NCI-H82 treated with DMSO at 0.1 percent for 48 hours (cell line): ENCODE results near the gene KDM2A.
"Not testable (repeated sequence)": the region's sequence is repeated elsewhere in the genome, so short reads cannot be mapped to it uniquely, and the experiment has no call there.

Source experiments
- DNase-seq: peaks from one replicate; lab custom pipeline; 2025; ENCODE audit not compliant: unreplicated experiment; lab: John Stamatoyannopoulos, UW

The KDM2A gene

DNA sequence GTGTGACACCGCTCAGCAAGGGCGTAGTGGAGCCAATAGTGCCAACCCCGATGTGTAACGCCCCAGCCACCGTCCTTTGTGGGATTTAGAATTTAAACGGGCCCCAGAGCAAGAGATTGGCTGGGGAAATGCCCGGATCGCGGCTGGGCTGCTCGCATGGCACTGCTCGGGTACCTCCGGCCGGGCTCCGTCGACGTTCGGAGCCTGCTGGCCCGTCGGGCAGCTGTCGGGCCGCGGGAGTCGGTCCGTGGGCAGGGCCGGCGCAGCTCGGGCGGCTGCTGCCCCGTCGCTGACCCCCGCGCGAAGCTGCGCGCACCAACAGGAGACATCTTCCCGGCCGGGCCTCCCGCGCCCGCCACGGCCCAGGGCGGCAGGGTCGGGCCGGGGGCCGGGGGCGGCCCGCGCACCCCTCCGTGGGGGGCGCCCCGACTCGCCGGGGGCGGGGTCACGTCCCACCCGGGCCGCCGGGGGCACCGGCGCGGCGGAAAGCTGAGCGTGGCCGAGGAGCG, 1.3 kb upstream of the KDM2A start:
- no peak for DNase-seq

DNA sequence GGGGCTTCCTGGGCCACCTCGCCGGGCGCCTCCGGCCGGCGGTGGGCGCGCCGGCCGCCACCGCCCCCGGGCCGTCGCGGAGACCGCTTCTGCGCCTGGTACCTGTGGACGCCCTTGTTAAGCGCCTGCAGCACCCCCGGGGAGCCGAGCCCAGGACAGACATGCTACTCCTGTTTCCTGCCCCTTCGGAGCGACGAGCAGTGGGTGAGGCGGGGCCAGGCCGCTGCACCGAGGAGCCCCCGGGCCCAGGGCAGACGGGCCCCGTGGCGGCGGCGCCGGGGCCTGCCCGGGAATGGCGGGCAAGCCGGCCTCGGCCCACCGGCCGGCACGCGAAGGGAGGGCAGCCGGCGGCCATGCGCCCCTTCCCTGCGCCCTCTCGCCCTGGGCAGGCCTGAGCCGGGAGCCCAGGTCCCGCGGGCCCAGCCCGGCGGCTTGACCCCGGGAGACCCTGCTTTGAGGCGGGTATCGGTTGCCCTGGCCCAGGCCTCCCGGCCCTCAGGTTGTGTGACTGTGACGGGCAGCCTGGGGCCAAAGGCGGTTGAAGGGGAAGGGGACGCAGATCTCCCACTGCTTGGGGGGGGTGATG, 789 bp upstream of the KDM2A start:
- no peak for DNase-seq

DNA sequence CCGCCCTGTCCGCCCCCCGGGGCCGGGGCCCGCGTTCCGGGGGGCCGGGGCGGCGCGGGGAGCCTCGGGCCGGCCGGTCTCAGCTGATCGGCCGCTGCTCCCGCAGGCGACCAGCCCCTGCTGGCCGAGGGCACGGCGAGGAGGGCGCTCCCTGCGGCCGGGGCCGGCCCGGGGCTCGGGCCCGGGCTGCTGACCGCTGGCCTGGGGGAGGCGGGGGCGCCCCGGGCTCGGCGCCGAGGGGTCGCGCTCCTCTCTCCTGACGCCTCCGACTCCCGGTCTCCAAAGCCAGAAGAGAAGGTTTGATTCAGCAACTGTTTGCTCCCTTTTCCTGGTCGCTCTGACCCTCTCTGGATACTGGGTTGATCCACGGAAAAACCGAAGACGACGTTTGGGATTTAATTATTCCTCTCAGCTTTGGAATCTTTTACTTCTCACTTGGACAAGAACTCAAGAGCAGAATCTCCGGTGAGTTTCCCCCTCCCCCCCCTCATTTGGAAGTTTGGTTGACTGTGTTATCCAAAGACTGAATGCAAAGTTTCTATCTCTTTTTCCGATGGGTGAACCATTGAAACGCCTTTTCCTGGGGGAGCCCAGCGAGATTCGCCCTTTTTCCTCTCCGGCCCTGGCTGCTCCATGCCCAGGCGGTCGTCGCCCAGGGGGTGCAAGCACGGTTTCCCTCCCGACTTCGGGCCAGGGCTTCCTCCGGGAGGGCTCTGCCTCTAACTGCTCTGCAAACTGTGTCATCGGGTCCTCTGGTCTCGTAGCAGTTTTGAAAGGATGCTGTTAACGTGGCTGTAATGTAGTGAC, 725 bp downstream of the KDM2A start:
- DNase-seq, result no peak

DNA sequence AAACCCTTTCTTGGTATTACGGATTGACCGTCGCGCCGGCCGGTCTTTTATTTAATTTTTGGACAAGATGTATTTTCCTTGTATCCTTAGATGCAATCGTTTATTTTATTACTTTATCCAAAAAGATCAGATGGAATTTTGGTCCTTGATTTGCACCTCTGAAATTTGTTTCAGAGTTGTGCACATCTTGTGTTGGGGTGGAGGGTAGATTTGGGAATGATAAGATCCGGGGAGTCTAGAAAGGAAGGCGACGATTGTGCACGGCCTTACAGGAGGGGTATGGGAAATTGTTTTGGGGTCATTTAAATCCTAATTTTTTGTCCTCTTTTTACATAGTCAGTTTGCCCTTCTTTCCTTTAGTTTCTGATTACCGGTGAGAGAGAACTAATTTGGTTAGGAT, 1.4 kb downstream of the KDM2A start:
- DNase-seq, result no peak

DNA sequence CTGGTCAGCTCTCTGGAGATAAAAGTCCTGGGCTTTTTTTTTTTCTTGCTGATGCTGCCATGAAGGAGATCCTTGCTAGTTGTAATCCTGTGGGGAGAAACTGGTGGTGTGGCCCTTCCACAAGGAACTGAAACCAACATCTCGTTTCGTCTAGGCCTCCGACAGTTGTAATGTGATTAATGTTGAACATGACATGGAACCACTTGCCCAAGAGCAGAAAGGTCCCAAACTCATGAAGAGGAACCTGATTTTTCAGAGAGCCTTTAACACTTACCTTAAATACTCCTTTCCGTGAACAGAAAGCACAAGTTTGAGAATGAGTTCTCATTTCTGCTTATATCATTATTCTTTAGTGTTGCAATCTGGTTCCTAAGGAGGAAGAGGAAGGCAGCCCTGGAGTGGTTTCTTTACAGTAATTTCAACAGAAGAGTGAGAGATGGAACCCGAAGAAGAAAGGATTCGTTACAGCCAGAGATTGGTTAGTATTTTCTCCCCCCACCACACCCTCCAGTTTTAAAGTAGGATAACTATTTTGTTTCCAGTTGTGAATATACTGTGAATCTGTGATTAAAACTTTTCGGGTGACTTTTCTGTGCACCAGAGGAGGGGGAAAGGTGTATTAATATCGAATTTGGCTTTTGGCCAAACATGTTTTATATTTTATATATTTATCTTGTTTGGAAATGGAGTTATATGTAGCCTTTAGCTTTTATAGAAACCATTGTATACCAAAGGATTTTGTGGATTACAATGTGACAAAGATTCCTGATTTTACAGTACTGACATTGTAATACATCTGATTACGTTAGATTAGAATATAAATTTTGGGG, 2.0 kb downstream of the KDM2A start:
- DNase-seq, result no peak

DNA sequence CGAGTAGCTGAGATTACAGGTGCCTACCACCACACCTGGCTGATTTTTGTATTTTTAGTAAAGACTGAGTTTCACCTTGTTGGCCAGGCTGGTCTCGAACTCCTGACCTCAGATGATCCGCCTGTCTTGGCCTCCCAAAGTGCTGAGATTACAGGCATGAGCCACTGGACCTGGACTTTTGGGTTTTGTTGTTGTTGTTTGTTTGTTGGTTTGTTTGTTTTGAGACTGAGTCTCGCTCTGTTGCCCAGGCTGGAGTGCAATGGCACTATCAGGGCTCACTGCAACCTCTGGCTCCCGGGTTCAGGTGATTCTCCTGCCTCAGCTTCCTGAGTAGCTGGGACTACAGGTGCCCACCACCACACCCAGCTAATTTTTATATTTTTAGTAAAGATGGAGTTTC, 4.7 kb downstream of the KDM2A start:
- not testable (repeated sequence) for DNase-seq

DNA sequence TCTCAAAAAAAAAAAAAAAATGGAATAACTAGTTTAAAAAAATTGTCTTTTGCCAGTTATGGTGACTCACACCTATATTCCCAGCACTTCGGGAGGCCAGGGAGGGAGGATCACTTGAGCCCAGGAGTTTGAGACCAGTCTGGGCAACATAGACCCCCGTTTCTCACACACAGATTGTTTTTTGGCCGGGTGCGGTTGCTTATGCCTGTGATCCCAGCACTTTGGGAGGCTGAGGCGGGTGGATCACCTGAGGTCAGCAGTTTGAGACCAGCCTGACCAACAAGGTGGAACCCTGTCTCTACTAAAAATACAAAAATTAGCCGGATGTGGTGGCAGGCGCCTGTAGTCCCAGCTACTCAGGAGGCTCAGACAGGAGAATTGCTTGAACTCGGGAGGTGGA, 7.2 kb downstream of the KDM2A start:
- not testable (repeated sequence) for DNase-seq

DNA sequence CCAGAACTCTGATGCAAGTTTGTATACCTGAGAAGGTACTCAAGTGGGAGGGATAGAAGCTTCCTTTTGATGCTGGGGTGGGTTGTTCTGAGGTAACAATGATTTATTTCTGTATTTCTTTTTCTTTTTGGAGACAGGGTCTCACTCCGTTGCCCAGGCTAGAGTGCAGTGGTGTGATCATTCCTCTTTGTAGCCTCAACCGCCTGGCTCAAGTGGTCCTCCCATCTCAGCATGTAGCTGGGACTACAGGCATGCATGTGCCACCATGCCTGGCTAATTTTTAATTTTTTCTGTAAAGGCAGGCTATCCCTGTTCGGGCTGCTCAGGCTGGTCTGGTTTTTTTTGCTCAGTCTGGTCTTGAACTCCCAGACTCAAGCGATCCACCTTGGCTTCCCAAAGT, 7.9 kb downstream of the KDM2A start:
- no peak for DNase-seq

DNA sequence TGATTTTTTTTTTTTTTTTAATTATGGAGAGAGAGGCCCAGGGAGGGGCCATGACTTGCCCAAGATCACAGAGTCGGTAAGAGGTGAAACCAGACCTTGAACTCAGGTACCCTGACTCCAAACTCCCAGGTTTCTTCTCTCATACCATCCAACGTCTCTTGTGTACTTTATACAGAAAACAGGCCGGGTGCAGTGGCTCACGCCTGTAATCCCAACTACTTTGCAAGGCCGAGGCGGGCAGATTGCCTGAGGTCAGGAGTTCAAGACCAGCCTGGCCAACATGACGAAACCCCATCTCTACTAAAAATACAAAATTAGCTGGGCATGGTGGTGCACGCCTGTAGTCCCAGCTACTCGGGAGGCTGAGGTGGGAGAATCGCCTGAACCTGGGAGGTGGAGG, 11.8 kb downstream of the KDM2A start:
- DNase-seq, result not testable (repeated sequence)

DNA sequence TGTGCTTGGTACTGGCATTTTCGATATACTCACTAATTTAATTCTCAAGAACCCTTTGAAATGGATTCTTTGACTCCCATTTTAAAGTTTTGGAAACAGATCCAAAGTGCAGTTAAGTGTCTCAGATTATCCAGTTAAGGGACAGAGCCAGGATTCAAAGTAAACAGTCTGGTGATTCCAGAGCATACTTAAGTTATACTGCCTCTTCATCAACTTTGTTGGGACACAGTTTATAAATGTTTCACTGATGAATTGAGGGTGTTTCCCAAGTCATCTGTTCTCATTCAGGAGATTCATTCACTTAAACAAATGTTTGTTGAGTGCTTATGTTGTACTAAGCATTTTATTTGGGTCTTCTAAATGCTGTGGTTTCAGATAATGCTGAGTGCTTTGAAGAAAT, 17.1 kb downstream of the KDM2A start:
- no peak for DNase-seq

DNA sequence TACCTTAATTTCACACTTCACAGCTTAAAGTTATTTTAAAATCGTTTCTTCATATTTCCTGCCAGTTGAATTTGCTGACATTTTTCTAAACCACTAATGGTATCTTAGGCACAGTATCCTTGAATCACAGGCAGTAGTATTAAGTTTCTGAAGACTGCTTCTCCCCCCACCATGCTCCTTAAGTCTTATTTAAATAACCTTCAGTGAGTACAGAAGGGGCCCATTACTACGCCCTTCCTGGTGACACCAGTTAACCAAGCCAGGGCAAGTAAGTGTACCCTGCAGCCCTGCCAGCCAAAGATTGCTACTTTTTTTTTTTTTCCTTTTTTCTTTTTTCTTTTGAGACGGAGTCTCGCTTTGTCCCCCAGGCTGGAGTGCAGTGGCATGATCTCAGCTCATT, 19.9 kb downstream of the KDM2A start:
- DNase-seq, result no peak

DNA sequence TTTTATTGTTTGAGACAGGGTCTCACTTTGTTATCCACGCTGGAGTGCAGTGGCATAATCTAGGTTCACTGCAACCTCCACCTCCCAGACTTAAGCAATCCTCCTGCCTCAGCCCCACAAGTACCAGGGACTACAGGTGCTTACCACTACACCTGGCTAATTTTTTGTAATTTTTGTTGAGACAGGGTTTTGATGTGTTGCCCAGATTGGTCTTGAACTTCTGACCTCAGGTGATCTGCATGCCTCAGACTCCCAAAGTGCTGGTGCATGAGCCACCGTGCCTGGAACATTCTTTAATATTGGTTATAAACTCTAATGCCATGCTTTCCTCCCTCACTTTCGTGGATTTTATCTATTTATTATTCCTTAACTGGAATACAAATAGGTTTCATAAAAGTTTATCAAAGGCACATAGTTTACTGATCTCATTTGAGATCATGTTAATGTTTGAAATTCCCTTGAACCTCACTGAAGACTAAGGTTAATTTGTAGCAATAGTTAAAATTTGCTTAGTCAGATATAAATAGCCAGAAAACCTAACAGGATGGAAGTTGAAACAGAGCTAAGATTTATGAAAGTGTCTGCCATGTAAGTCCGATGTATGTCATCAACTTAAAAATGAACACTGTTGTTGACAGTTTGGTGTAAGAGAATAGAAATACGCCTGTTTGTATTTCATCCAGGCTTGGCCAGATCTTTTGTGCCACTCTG, 27.6 kb downstream of the KDM2A start:
- no peak for DNase-seq

DNA sequence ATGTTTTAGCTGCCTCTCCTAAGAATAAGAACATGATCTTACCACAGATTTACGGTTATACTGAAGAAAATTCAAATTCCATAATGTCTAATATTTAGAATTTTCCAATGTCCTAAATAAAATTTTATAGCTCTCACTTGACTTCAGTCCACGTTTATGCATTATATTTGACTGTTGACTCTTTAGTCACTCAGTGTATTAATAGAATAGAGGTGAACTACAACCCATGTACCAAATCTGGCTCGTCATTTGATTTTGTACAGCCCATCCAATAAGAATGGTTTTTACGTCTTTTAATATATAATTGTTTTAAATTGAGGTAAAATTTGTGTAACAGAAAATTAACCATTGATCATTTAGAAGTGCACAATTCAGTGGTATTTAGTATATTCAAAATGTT, 34.9 kb downstream of the KDM2A start:
- DNase-seq, result no peak

DNA sequence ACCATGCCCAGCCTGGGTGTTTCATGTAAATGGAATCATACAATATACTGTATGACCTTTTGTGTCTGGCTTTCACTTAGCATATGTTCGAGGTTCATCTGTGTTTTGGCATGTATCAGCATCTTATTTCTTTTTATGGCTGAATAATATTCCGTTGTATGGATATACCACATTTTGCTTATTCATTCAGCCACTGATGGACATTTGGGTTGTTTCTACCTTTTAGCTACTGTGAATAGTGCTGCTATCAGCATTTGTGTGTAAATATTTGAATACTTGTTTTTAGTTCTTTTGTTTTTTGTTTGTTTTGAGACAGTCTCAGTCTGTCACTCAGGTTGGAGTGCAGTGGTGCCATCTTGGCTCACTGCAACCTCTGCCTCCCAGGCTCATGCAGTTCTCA, 35.7 kb downstream of the KDM2A start:
- no peak for DNase-seq

DNA sequence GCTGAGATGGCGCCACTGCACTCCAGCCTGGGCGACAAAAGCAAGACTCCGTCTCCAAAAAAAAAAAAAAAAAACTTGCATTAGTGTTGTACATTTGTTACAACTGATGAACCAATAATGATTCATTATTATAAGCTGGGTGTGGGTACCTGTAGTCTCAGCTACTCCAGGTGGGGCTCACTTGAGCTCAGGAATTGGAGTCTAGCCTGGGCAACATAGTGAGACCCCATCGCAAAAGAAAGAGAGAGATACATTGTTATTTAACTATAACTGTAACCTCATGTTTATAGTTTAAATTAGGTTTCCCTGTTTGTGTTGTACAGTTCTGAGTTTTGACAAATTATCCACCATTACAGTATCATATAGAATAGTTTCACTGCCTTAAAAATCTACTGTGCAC, 38.6 kb downstream of the KDM2A start:
- DNase-seq, result no peak

DNA sequence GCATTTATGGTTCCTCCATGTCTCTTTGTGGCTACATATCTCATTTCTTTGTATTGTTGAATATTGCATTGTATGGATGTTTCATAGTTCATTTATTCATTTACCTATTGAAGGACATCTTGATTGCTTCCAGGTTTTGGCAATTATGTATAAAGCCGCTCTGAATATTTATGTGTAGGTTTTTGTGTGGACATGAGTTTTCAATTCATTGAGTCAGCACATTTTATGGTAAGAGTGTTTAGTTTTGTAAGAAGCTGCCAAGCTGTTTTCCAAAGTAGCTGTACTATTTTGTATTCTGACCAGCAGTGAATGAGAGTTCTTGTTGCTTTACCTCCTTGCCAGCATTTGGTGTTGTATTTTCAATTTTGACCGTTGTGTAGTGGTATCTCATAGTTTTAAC, 39.2 kb downstream of the KDM2A start:
- no peak for DNase-seq

DNA sequence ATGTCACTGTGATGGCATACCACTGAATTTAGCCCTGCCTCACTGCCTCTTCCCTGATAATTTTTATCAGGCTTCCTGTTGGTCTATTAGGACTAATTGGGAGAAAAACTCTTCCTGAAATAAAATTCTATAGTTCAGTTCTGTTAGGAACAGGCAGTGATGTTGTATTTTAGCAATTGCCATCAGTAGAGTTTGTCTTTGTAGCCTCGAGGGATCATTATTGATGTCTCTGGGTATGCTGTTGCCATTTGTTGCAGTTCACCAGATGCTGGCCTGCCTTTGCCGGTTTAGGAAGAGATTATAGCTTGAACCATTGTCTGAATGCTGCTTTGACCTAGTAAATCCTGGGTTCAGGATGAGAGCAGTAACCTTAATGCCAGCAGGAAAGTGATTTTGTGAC, 41.0 kb downstream of the KDM2A start:
- DNase-seq, result peak; percentile 27

DNA sequence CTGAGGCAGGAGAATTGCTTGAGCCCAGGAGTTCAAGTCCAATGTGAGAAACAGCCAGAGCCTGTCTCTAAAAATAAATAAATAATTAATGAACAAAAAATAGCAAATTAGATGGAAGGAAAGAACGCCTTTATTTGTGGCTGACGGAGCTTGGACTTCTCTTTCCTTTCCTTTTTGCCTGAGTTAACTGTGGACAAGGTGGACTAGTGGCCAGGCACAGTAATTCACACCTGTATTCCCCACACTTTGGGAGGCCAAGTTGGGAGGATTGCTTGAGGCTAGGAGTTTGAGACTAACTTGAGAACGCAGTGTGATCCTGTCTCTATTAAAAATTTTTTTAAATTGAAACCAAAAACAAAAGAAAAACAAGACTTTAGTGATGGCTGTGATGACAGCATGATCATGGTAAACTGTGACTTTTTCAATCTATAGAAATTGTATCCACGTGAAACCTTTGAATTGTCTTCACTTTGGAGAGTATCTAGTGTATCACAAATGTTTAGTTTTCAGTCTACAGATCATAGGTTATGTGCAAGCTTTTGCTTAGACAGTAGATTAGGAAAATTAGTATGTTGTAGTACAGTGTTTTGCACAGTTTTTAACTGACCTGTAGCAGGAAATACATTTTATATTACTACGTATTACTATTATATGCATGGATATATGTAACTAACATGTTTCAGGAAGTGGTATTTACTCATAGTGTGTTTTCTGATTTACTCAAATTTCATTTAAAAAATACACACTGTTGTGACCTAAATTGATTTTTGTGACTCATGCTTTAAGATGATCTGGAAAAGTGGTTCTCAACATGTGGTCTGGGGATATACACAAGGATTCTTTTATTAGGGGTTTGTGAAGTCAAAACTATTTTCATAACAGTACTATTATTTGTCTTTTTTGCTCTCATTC, 42.1 kb downstream of the KDM2A start:
- DNase-seq, result no peak

DNA sequence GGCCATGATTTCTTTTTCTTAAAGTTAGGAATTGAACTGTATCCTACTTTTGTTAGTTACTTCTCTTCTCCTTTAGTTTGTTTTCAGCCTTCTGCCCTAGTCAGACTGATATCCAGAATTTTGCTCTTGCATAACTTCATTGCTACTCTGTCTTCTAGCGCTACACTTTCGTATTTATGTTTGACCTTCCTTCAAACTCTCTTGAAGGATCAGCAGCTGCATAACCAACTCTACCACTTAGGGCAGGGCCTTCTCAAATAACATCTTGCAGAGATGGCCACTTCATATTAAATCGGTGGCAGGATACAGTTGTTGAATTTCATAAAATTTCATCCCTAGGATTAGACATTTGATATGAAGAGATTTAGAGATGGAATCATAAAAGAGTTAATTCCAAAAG, 43.9 kb downstream of the KDM2A start:
- DNase-seq, result no peak

DNA sequence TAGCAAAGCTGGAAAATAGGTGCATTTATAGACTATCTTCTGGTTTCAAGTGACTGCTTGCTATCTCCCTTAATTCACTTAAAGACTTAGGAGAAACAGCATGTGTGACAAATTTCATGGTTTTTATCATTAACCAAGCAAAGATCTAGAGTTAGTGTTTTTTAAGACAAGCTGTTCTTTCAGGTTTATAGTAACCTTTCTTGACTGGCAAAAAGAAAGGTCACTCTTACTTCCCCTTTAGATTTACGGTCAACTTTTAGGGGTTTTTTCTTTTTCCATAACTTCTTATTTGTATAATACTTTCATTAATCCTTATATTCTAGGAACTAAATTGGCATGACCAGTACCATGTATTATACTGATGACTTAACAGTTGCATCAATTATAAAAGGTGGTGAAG, 46.6 kb downstream of the KDM2A start:
- DNase-seq, result no peak
